GM12801 (cell line): Measurements from ENCODE around the gene FGF18.

Experiments
- CTCF ChIP-seq: IDR thresholded peaks from one replicate; pipeline ENCODE4 v1.5.1; 2011; ENCODE audit warnings: control low read depth; ENCODE audit not compliant: insufficient read length; ENCODE audit errors: extremely low read depth

The FGF18 gene

GRCh38 chr5:171426680-171427079 lies 7.2 kb downstream of the FGF18 start:
- no peak for TF ChIP-seq CTCF

- TF ChIP-seq CTCF: no peak
These were observed 8.1 kb downstream of the FGF18 start for GRCh38 chr5:171427318-171428167.

GRCh38 chr5:171428168-171428696 lies 8.8 kb downstream of the FGF18 start:
- no peak for TF ChIP-seq CTCF

GRCh38 chr5:171428809-171429542 lies 9.5 kb downstream of the FGF18 start:
- TF ChIP-seq CTCF: no peak

GRCh38 chr5:171429543-171429910 lies 10.1 kb downstream of the FGF18 start:
- no peak for TF ChIP-seq CTCF

- no peak for TF ChIP-seq CTCF
These were observed 11.9 kb downstream of the FGF18 start for GRCh38 chr5:171431251-171431777.

- TF ChIP-seq CTCF: no peak
These were observed 12.6 kb downstream of the FGF18 start for GRCh38 chr5:171432076-171432475.
